HG03139 (cell line): ENCODE data around the gene PPP6C.

Experiments used
- ATAC-seq: cut with Tn5 transposase; IDR thresholded peaks from one replicate; pipeline ENCODE4 v1.9.1; 2021; ENCODE audit not compliant: unreplicated experiment

The PPP6C gene

GRCh38 chr9:125099816-125100215, 89.8 kb downstream of the PPP6C start:
- no peak for ATAC-seq
